ENCODE results near the gene NEK1.

DNA sequence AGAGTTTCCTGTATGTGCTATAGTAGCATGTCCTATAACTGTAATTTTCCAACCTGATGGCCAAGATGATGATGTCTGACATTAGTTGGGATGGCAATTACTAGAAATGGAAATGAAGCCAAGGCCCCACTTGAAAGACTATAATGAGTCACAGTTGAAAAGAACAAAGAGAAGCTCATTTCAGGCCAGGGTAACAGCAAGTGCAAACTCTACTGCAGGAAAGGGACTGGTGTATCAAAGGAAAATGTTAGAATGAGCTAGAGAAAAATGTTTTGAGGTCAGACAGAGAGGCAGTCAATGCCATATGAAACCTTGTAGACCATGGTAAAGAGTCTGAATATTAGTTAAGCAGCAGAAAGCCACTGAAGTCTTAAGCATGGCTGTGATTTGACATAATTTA lies 195.4 kb downstream of the NEK1 start:
- TF ChIP-seq CTCF (IDR thresholded peaks at IDR 0.05) (no peak), POLR2A (IDR thresholded peaks at IDR 0.05) (no peak)
